WERI-Rb-1 (cell line): ENCODE measurements around the gene CLDN7.
A peak's percentile ranks its signal among the peaks of the same experiment; 100 is the strongest.

Experiments used
- DNase-seq: peaks from one replicate; pipeline ENCODE4 v3.0.0-alpha.2; 2020
- H3K27ac ChIP-seq: fragments of 250-450 bp; sonication (Bioruptor Pico); 2 replicates; pipeline ENCODE4 v1.5.1; 2020; ENCODE audit warnings: mild to moderate bottlenecking, moderate library complexity
- H3K27me3 ChIP-seq: fragments of 250-450 bp; sonication (Bioruptor Pico); 2 replicates; pipeline ENCODE4 v1.5.1; 2021; ENCODE audit warnings: mild to moderate bottlenecking, low read depth, moderate library complexity; ENCODE audit not compliant: insufficient read depth, severe bottlenecking
- H3K36me3 ChIP-seq: fragments of 250-450 bp; sonication (Bioruptor Pico); 2 replicates; pipeline ENCODE4 v1.5.1; 2020; ENCODE audit warnings: mild to moderate bottlenecking, moderate library complexity
- H3K4me3 ChIP-seq: 2 replicates; pipeline ENCODE4 v1.5.1; 2011; ENCODE audit warnings: low read depth, mild to moderate bottlenecking, control low read depth, low read length
- H3K9me3 ChIP-seq: fragments of 250-450 bp; sonication (Bioruptor Pico); 2 replicates; pipeline ENCODE4 v1.5.1; 2021; ENCODE audit warnings: mild to moderate bottlenecking, moderate library complexity; ENCODE audit not compliant: severe bottlenecking
- TF ChIP-seq, protein P1 (sequence below): IDR thresholded peaks from 2 replicates; pipeline ENCODE4 v1.5.1; 2011; ENCODE audit warnings: low read depth, mild to moderate bottlenecking, control low read depth, inconsistent platforms, low read length

Gene CLDN7

DNA sequence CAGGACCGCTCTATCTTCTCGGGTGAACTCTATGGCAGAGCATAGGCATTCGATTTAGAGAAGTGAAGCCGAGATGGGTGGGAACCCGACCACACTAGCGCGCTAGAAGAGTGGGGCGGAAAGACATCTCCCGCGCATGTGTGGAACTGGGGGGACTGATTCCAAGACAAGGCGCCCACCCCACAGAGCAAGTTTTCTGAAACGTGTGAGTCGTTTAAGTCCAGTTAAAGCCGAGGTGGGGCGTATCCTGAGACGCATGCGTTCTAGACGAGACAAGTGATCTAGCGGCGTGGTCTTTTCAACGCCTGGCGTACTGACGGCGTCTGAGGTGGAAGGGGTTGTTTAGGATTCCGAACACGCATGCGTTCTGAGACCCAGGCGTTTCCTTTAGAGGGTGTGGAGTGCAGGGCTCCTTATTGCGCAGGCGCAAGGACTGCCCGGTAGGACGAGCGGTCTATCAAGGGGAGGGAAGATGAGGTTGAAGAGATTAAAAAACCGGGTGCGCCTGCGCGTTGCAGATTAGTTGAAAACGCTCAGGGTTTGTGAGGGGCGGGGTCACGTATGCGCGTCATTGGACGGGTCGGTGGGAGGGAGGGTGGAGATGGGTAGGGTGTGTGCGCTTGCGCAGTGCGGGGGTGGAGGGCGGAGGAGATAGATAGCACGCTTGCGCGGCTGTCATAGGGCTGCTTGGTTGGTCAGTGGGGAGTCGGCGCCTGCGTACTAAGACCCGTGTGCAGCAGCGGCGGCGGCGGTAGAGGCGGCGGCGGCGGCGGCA lies 44.8 kb upstream of the CLDN7 start, which contains the start of gene EIF5A:
EIF5A (plus strand) TSS at position 718 of the 775 bp plus-strand sequence. CDS start 2,008 bp downstream, outside the sequence.
- Histone ChIP-seq H3K36me3 (peaks cover 33% of the 10 kb centered on the region), H3K4me3 (peak within 1 kb of the TSS; percentile 60), H3K27ac (peak within 1 kb of the TSS; percentile 96), H3K9me3 (peaks cover 3% of the 10 kb centered on the region), H3K27me3 (no peaks in the 10 kb centered on the region)
- DNase-seq, result peak; percentile 100
- TF ChIP-seq, protein P1, sequence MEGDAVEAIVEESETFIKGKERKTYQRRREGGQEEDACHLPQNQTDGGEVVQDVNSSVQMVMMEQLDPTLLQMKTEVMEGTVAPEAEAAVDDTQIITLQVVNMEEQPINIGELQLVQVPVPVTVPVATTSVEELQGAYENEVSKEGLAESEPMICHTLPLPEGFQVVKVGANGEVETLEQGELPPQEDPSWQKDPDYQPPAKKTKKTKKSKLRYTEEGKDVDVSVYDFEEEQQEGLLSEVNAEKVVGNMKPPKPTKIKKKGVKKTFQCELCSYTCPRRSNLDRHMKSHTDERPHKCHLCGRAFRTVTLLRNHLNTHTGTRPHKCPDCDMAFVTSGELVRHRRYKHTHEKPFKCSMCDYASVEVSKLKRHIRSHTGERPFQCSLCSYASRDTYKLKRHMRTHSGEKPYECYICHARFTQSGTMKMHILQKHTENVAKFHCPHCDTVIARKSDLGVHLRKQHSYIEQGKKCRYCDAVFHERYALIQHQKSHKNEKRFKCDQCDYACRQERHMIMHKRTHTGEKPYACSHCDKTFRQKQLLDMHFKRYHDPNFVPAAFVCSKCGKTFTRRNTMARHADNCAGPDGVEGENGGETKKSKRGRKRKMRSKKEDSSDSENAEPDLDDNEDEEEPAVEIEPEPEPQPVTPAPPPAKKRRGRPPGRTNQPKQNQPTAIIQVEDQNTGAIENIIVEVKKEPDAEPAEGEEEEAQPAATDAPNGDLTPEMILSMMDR, result no peak

DNA sequence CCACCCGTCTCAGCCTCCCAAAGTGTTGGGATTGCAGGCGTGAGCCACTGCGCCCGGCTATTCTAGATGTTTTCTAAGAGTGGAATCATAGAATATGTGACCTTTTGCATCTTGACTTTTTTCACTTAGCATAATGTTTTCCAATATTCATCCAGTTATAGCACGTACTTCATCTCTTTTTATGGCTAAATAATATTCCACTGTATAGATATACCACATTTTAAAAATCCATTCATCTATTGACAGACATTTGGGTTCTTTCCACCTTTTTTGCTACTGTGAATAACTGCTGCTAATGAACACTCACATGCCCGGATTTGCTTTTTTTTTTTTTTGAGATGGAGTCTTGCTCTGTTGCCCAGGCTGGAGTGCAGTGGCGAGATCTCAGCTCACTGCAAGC lies 41.9 kb upstream of the CLDN7 start:
- no peak overlapping the region for H3K27ac ChIP-seq
- no peak for DNase-seq
- H3K4me3 ChIP-seq, result no peak overlapping the region
- peaks cover 7% of the 10 kb centered on the region for H3K36me3 ChIP-seq
- TF ChIP-seq, protein P1, result no peak
- peaks cover 3% of the 10 kb centered on the region for H3K9me3 ChIP-seq
- no peaks in the 10 kb centered on the region for H3K27me3 ChIP-seq

DNA sequence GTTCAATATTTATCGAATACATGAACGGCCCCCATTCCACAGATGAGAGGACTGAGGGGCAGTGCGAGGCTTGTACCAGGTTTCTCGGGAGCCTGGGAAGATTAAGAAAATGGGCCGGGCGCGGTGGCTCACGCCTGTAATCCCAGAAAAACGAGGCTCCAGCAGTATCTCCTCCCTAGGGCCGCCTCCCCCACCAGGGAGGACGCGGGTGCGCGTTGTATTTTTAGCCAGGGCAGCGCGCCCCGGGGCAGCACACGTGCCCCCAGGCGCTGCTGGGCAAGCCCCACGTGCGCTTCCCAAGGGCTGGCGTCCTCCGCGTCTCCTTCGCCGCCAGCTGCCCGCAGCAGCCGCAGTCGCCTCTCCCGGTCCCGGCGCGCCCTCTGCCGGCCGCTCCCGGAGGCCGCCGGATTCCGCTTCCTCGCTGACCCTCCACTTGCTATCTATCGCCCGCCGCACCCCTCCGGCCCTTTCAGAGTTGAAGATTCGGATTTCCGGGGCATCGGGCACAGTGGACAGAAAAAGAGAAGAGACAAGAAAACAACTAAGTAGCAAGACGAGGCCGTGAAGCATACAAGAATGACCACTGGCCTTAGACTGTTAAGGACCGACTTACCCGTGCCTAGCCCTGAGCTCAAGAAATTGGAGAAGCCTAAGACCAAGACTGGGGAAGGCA lies 34.0 kb upstream of the CLDN7 start:
- DNase-seq, result peak; percentile 83
- TF ChIP-seq, protein P1, result peak; percentile 90
- peak overlapping the region; percentile 13; the same call in 1 of the 2 replicates for H3K4me3 ChIP-seq
- H3K9me3 ChIP-seq, result no peaks in the 10 kb centered on the region
- H3K27me3 ChIP-seq, result no peaks in the 10 kb centered on the region
- no peaks in the 10 kb centered on the region for H3K36me3 ChIP-seq
- no peak overlapping the region; the same call in 1 of the 2 replicates for H3K27ac ChIP-seq

DNA sequence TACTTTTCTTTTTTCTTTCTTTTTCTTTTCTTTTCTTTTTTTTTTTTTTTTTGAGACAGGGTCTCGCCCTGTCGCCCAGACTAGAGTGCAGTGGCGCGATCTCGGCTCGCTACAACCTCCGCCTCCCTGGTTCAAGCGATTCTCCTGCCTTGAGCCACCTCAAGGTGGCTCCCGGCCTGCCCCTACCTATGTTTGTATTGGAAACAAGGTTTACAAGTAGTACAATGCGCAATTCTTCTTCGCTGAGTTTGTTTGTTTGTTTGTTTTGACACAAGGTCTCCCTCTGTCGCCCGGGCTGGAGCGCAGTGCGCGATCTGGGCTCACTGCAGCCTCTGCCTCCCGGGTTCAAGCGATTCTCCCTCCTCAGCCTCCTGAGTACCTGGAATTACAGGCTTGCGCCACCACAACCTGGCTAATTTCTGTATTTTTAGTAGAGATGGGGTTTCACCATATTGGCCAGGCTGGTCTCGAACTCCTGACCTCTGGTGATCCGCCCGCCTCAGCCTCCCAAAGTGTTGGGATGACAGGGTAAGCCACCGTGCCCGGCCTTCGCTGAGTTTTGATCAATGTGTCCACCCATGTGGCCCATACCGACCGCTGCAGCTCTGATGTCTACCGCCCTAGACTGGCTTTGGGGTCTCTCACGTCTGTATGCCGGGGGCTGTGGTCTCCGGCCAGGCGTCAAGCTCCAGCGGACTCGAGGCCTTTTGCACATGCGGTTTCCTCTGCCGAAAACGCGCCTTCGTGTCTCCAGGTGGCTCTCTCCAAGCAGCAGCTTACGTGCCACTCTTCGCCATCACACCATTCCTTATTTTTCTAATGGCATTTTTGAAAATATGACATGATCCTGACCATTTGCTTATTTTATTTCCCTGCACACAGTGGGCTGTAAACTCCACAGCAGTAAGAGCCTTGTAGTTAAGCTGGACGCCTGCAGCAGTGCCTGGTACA lies 33.2 kb upstream of the CLDN7 start:
- Histone ChIP-seq H3K27me3 (no peaks in the 10 kb centered on the region), H3K9me3 (no peaks in the 10 kb centered on the region), H3K27ac (no peak overlapping the region; the same call in 1 of the 2 replicates), H3K4me3 (no peak overlapping the region), H3K36me3 (no peaks in the 10 kb centered on the region)
- no peak for DNase-seq
- TF ChIP-seq, protein P1, result no peak

DNA sequence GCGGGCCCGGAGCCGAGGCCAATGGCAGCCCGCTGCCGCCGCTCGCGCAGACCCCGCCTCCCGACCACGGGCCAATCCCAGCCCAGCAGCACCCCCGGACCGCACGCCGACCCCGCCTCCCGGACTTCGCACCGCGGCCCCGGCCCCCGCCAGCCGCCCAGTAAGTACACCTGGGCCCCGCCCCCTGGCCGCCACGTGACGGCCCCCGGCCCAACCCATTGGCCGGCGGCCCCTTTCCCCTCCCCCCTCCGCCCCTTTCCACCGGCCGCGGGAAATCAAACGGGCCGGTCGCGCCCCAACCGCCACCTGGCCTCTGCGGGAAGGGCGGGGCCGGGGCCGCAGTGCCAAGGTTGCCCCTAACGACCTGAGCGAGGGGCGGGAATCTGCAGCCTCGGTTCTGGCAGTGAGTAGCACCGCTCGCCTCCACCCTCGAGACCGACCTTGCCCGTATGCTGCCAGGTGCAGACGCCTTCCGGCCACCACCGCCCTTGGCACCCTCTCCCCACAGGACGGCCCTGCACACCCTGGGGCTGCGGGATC lies 32.4 kb upstream of the CLDN7 start, which contains the start of gene YBX2:
YBX2 (minus strand) TSS at position 26 of the 540 bp plus-strand sequence. CDS start 139 bp downstream, outside the sequence.
- TF ChIP-seq, protein P1, result no peak
- Histone ChIP-seq H3K9me3 (no peaks in the 10 kb centered on the region), H3K27ac (peak within 1 kb of the TSS; percentile 36), H3K4me3 (peak within 1 kb of the TSS; percentile 42), H3K27me3 (no peaks in the 10 kb centered on the region), H3K36me3 (no peaks in the 10 kb centered on the region)
- peak; percentile 96 for DNase-seq
